B cell (primary cell): Measurements from ENCODE around the gene CGB3. TPM values are rescaled to one million over a fixed set of nuclear protein-coding genes. Genes with fewer than 3 reads are reported as not detected.
"Not testable (repeated sequence)": the region's sequence is repeated elsewhere in the genome, so short reads cannot be mapped to it uniquely, and the experiment has no call there.

ENCODE experiments used
- ATAC-seq: fragments of 200-7000 bp; cut with Tn5 transposase; one replicate; pipeline ENCODE4 v1.10.0; 2021; ENCODE audit warnings: low read depth, mild to moderate bottlenecking, moderate number of reproducible peaks, moderate library complexity
- CTCF ChIA-PET: fragments of 350-600 bp; sonication (Branson Sonifier 250); formaldehyde crosslinking; loops from one replicate; lab custom pipeline; 2021; ENCODE audit warnings: antibody characterized with exemption, inconsistent platforms; lab: Charles Lee
- POLR2A ChIA-PET: fragments of 350-600 bp; sonication (Branson Sonifier 250); formaldehyde crosslinking; loops from one replicate; lab custom pipeline; 2021; ENCODE audit warnings: antibody characterized with exemption; lab: Charles Lee
- DNase-seq: peaks from one replicate; pipeline ENCODE4 v3.0.0; 2013
- H2AFZ ChIP-seq: 2 replicates; pipeline ENCODE4 v1.6.1; 2012; ENCODE audit warnings: mild to moderate bottlenecking, low read depth, low read length; ENCODE audit not compliant: insufficient read depth, poor library complexity, severe bottlenecking
- H3K27ac ChIP-seq, 2 donors: 1 replicate in 1 of 2; 2 replicates in 1 of 2; pipeline ENCODE4 v1.5.1; 2012 to 2013; ENCODE audit warnings: low read length in 2 of 2, mild to moderate bottlenecking in 2 of 2, moderate library complexity in 1 of 2
- H3K27me3 ChIP-seq, 4 experiments: fragments of 200-600 bp in 1 of 4; sonication (generic) in 1 of 4; replicated peaks in 1 of 4; 1 replicate in 2 of 4; 2 replicates in 2 of 4; pipeline versions ENCODE4 v1.6.1 to v1.7.0; 2013 to 2016; ENCODE audit warnings: low read length in 3 of 4, mild to moderate bottlenecking in 2 of 4, mixed read lengths in 1 of 4, moderate library complexity in 1 of 4; ENCODE audit not compliant: insufficient read depth in 4 of 4, control insufficient read depth in 3 of 4; ENCODE audit errors: control extremely low read depth in 1 of 4
- H3K36me3 ChIP-seq, 2 experiments: replicated peaks in 1 of 2; 1 replicate in 1 of 2; 2 replicates in 1 of 2; pipeline versions ENCODE4 v1.6.1 to v1.7.1; 2013; ENCODE audit warnings: low read length in 1 of 2; ENCODE audit not compliant: insufficient read depth in 2 of 2, control insufficient read depth in 1 of 2; ENCODE audit errors: control extremely low read depth in 1 of 2, extremely low read depth in 1 of 2
- H3K4me1 ChIP-seq, 2 donors: fragments of 200-600 bp in 1 of 2; sonication (generic) in 1 of 2; 1 replicate in 1 of 2; 2 replicates in 1 of 2; pipeline versions ENCODE4 v1.5.1 to v1.6.1; 2013 to 2017; ENCODE audit warnings: low read length in 2 of 2; ENCODE audit not compliant: control insufficient read depth in 2 of 2, insufficient read depth in 2 of 2
- H3K4me2 ChIP-seq: replicated peaks from 2 replicates; pipeline ENCODE3; 2012; ENCODE audit warnings: mild to moderate bottlenecking, low read depth, low read length; ENCODE audit not compliant: poor library complexity, severe bottlenecking
- H3K4me3 ChIP-seq, 5 experiments: fragments of 200-600 bp in 1 of 5; sonication (generic) in 1 of 5; 1 replicate in 3 of 5; 2 replicates in 2 of 5; pipeline versions ENCODE4 v1.5.1 to v1.7.0; 2011 to 2016; ENCODE audit warnings: low read length in 4 of 5, mild to moderate bottlenecking in 4 of 5, low read depth in 2 of 5, control low read depth in 1 of 5, moderate library complexity in 1 of 5; ENCODE audit not compliant: insufficient read depth in 1 of 5; ENCODE audit errors: control extremely low read depth in 1 of 5, extremely low read depth in 1 of 5
- H3K79me2 ChIP-seq: fragments of 200-600 bp; sonication (generic); one replicate; pipeline ENCODE4 v1.6.0; 2016; ENCODE audit warnings: low read length; ENCODE audit not compliant: control insufficient read depth, insufficient read depth
- H3K9ac ChIP-seq: fragments of 200-600 bp; sonication (generic); 2 replicates; pipeline ENCODE4 v1.6.1; 2017; ENCODE audit warnings: mild to moderate bottlenecking, low read length, moderate library complexity
- H3K9me3 ChIP-seq, 3 donors: one replicate each; pipeline versions ENCODE4 v1.6.1 to v1.7.1; 2013; ENCODE audit warnings: low read length in 2 of 3; ENCODE audit not compliant: control insufficient read depth in 2 of 3, insufficient read depth in 1 of 3; ENCODE audit errors: control extremely low read depth in 1 of 3
- H4K20me1 ChIP-seq: 2 replicates; pipeline ENCODE4 v1.6.0; 2012; ENCODE audit warnings: mild to moderate bottlenecking, low read length; ENCODE audit not compliant: insufficient read depth, control insufficient read depth, poor library complexity, severe bottlenecking
- H3K27ac Mint-ChIP-seq: one replicate; pipeline ENCODE4 v1.8.0; 2021; ENCODE audit warnings: mixed read lengths
- H3K27me3 Mint-ChIP-seq: one replicate; pipeline ENCODE4 v1.8.0; 2021; ENCODE audit warnings: mixed read lengths
- H3K4me1 Mint-ChIP-seq: one replicate; pipeline ENCODE4 v1.8.0; 2021; ENCODE audit warnings: mixed read lengths
- H3K4me3 Mint-ChIP-seq: one replicate; pipeline ENCODE4 v1.8.0; 2021; ENCODE audit warnings: mixed read lengths
- H3K9me3 Mint-ChIP-seq: one replicate; pipeline ENCODE4 v1.8.0; 2022; ENCODE audit warnings: mixed read lengths; ENCODE audit not compliant: insufficient read depth
- EZH2 ChIP-seq: IDR thresholded peaks from 2 replicates; pipeline ENCODE4 v1.6.1; 2012; ENCODE audit warnings: borderline replicate concordance, low read depth, mild to moderate bottlenecking, moderate library complexity, low read length; ENCODE audit not compliant: insufficient read depth, poor library complexity, severe bottlenecking
- WGBS: methylation state at CpG from one replicate; pipeline ENCODE4 v1.1.5; 2013; ENCODE audit warnings: missing lambda C conversion rate; ENCODE audit not compliant: insufficient coverage; 5-methylcytosine and 5-hydroxymethylcytosine counted together
- intact Hi-C: fragments of 100-400 bp; cut with micrococcal nuclease; formaldehyde crosslinking; loops from one replicate; pipeline ENCODE4 v1.10.0; 2022
- polyA plus RNA-seq: library from polyadenylated mRNA; depleted of rRNA; stranded (reverse); fragments of >200 nt; gene quantifications from 2 replicates; pipeline ENCODE4 v1.2.3, GENCODE V29; 2012
- total RNA-seq, 2 donors: library from RNA; stranded (reverse); fragments of 120-200 nt in 1 of 2; gene quantifications; 1 replicate in 1 of 2; 2 replicates in 1 of 2; pipeline versions ENCODE4 v1.2.3 to v1.2.4, GENCODE V29; 2013 to 2022
- TF ChIP-seq, protein P1 (sequence below): fragments of 200-600 bp; IDR thresholded peaks from one replicate; pipeline ENCODE4 v1.8.0; 2022; ENCODE audit warnings: antibody characterized with exemption, mild to moderate bottlenecking

CGB3 gene
- total and polyA plus RNA-seq, 2 donors (not counting 1 experiment from before 2014, with no cell fraction given), result not detected

DNA sequence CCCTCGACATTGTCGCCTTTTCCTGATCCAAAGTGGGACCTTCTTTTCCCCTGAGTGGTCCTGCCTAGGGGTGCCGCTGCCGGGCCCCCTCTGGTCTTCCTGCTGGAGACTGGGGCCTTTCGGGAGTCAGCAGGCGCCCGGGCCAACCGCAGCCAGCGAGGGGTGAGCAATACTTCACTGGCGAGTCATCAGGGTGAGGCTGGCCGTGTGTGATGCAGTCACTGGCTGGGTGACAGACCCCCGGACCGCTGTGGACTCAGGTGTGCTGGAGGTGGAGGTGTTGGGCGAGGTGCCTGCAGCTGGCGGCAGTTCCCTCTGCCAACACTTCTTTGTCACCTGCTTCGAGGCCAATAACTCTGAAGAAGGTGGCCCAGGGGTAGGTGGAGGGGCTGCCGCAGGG lies 18.0 kb upstream of the CGB3 start:
- POLR2A ChIA-PET, result no interaction called here
- no peaks in the 10 kb centered on the region for H3K79me2 ChIP-seq
- intact Hi-C loops, result no loop called here
- H3K36me3 ChIP-seq, result no peaks in the 10 kb centered on the region
- H2AFZ ChIP-seq, result no peak overlapping the region
- no peak overlapping the region for H3K27ac ChIP-seq
- no peaks in the 10 kb centered on the region for H4K20me1 ChIP-seq
- peaks cover 9% of the 10 kb centered on the region for H3K27me3 Mint-ChIP-seq
- H3K9ac ChIP-seq, result no peak overlapping the region
- H3K9me3 Mint-ChIP-seq, result no peaks in the 10 kb centered on the region
- TF ChIP-seq, protein P1, sequence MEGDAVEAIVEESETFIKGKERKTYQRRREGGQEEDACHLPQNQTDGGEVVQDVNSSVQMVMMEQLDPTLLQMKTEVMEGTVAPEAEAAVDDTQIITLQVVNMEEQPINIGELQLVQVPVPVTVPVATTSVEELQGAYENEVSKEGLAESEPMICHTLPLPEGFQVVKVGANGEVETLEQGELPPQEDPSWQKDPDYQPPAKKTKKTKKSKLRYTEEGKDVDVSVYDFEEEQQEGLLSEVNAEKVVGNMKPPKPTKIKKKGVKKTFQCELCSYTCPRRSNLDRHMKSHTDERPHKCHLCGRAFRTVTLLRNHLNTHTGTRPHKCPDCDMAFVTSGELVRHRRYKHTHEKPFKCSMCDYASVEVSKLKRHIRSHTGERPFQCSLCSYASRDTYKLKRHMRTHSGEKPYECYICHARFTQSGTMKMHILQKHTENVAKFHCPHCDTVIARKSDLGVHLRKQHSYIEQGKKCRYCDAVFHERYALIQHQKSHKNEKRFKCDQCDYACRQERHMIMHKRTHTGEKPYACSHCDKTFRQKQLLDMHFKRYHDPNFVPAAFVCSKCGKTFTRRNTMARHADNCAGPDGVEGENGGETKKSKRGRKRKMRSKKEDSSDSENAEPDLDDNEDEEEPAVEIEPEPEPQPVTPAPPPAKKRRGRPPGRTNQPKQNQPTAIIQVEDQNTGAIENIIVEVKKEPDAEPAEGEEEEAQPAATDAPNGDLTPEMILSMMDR, result no peak
- TF ChIP-seq EZH2, result no peak
- H3K4me1 Mint-ChIP-seq, result no peaks in the 10 kb centered on the region
- no peaks in the 10 kb centered on the region for H3K9me3 ChIP-seq
- no peak overlapping the region for H3K4me2 ChIP-seq
- H3K4me1 ChIP-seq, result no peaks in the 10 kb centered on the region
- no peak overlapping the region for H3K4me3 Mint-ChIP-seq
- CTCF ChIA-PET, result no interaction called here
- H3K27me3 ChIP-seq, result no peaks in the 10 kb centered on the region
- WGBS, result 94% methylated on average over 15 of the region's 17 CpGs
- no peak for ATAC-seq
- H3K27ac Mint-ChIP-seq, result no peak overlapping the region
- DNase-seq, result no peak
- H3K4me3 ChIP-seq, result no peak overlapping the region

GRCh38 chr19:49039736-49040135 lies 15.6 kb upstream of the CGB3 start:
- not testable (repeated sequence) for H3K9me3 Mint-ChIP-seq

DNA sequence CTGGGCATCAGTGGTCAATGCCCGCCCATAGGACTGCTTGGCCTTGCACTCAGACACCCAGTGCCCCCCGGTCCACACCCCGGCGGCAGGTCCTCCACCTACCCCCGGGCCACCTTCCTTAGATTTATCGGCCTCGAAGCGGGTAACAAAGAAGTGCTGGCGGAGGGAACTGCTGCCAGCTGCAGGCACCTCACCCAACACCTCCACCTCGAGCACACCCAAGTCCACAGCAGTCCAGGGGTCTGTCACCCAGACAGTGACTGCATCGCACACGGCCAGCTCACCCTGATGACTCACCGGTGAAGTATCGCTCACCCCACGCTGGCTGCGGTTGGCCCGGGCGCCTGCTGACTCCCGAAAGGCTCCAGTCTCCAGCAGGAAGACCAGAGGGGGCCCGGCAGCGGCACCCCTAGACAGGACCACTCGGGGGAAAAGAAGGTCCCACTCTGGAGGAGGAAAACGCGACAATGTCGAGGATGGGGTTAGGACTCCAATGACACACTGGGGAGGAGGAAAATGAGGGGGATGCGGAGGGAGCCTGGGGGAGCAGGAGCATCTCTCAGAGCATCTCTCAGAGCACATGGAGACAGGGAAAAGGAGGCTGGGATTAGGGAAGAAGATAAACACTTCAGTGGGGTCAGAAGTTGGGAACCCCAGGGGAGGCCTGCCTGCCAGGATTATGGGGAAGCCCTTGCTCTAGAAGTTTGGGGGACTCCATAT lies 14.6 kb upstream of the CGB3 start:
- intact Hi-C loops, H3K4me1 ChIP-seq, H3K27me3 ChIP-seq, H3K27ac Mint-ChIP-seq, H3K4me1 Mint-ChIP-seq, H3K4me2 ChIP-seq, H3K36me3 ChIP-seq, POLR2A ChIA-PET, H3K9ac ChIP-seq, H3K79me2 ChIP-seq, ATAC-seq, H4K20me1 ChIP-seq, H3K27ac ChIP-seq, CTCF ChIA-PET, H2AFZ ChIP-seq, H3K4me3 ChIP-seq, DNase-seq, H3K4me3 Mint-ChIP-seq, H3K9me3 Mint-ChIP-seq, H3K9me3 ChIP-seq: not testable (repeated sequence)
- WGBS, result 88% methylated on average over 25 of the region's 26 CpGs
- H3K27me3 Mint-ChIP-seq, result peaks cover 12% of the 10 kb centered on the region

More at GRCh38 chr19:49039736-49040135, 15.6 kb upstream of the CGB3 start:
- H3K79me2 ChIP-seq, H3K4me3 ChIP-seq, H3K27ac Mint-ChIP-seq, H3K36me3 ChIP-seq, H3K4me2 ChIP-seq, H4K20me1 ChIP-seq, H3K4me1 Mint-ChIP-seq, H3K27me3 ChIP-seq, H3K27ac ChIP-seq, POLR2A ChIA-PET, DNase-seq, H3K4me3 Mint-ChIP-seq, H2AFZ ChIP-seq, CTCF ChIA-PET, intact Hi-C loops, H3K9me3 ChIP-seq, ATAC-seq, H3K4me1 ChIP-seq, H3K9ac ChIP-seq: not testable (repeated sequence)
- no CpG with 5 or more reads among the region's 9 CpGs for WGBS
- H3K27me3 Mint-ChIP-seq, result peaks cover 12% of the 10 kb centered on the region
